ENCODE measurements around the gene METTL27. TPM values are rescaled to one million over a fixed set of nuclear protein-coding genes. Genes with fewer than 3 reads are reported as not detected.

METTL27 gene
- total and polyA plus RNA-seq, 9 of the 15 experiments (the other 6 are each of a cell fraction or from before 2014, with no cell fraction given): 0.08 to 0.82 (median 0.33) TPM; not detected in 4

DNA sequence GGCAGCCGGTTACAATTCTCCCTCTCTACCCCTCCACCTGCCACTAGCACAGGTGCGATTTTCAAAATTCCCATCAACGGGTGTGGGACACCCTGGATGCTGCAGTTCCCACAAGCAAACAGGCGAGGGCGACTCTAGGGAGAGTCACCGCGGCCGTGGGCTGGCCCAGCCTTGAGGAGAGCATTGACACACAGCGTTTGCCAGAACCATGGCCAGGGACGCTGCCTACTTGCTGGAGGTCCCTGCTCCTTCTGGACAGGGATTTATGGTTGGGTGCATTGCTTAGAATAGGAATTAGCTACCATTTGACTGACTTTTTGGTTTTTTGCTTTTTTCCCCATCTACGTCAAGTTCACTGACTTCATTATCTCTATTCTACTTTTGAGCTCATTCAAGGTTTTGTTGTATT, 30.6 kb downstream of the METTL27 start (continued):
- no peak for TF ChIP-seq MGA (IDR thresholded peaks at IDR 0.05)
- TF ChIP-seq HMG20B (CRISPR knock-in tag; IDR thresholded peaks at IDR 0.05): no peak
- TF ChIP-seq, protein P1, sequence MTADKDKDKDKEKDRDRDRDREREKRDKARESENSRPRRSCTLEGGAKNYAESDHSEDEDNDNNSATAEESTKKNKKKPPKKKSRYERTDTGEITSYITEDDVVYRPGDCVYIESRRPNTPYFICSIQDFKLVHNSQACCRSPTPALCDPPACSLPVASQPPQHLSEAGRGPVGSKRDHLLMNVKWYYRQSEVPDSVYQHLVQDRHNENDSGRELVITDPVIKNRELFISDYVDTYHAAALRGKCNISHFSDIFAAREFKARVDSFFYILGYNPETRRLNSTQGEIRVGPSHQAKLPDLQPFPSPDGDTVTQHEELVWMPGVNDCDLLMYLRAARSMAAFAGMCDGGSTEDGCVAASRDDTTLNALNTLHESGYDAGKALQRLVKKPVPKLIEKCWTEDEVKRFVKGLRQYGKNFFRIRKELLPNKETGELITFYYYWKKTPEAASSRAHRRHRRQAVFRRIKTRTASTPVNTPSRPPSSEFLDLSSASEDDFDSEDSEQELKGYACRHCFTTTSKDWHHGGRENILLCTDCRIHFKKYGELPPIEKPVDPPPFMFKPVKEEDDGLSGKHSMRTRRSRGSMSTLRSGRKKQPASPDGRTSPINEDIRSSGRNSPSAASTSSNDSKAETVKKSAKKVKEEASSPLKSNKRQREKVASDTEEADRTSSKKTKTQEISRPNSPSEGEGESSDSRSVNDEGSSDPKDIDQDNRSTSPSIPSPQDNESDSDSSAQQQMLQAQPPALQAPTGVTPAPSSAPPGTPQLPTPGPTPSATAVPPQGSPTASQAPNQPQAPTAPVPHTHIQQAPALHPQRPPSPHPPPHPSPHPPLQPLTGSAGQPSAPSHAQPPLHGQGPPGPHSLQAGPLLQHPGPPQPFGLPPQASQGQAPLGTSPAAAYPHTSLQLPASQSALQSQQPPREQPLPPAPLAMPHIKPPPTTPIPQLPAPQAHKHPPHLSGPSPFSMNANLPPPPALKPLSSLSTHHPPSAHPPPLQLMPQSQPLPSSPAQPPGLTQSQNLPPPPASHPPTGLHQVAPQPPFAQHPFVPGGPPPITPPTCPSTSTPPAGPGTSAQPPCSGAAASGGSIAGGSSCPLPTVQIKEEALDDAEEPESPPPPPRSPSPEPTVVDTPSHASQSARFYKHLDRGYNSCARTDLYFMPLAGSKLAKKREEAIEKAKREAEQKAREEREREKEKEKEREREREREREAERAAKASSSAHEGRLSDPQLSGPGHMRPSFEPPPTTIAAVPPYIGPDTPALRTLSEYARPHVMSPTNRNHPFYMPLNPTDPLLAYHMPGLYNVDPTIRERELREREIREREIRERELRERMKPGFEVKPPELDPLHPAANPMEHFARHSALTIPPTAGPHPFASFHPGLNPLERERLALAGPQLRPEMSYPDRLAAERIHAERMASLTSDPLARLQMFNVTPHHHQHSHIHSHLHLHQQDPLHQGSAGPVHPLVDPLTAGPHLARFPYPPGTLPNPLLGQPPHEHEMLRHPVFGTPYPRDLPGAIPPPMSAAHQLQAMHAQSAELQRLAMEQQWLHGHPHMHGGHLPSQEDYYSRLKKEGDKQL (CRISPR knock-in tag; IDR thresholded peaks at IDR 0.05; ENCODE audit: borderline replicate concordance): no peak
- TF ChIP-seq SAFB2 (IDR thresholded peaks at IDR 0.05; ENCODE audit: borderline replicate concordance, low read depth, low read length, severe bottlenecking): no peak
- TF ChIP-seq ZBTB12 (CRISPR knock-in tag; IDR thresholded peaks at IDR 0.05): no peak
- TF ChIP-seq CC2D1A (IDR thresholded peaks at IDR 0.05): peak; percentile 53; the same call in 1 of the 2 replicates
- TF ChIP-seq BHLHE40 (IDR thresholded peaks at IDR 0.05; ENCODE audit: low read length): no peak
- peak; percentile 24; the same call in 1 of the 2 replicates for TF ChIP-seq ESRRA (IDR thresholded peaks at IDR 0.05; ENCODE audit: borderline replicate concordance, low read depth)
- TF ChIP-seq HCFC1 (IDR thresholded peaks at IDR 0.05; ENCODE audit: low read depth, low read length): no peak; the same call in 1 of the 2 replicates
